ENCODE results near the gene CDH9.

CDH9 gene

DNA sequence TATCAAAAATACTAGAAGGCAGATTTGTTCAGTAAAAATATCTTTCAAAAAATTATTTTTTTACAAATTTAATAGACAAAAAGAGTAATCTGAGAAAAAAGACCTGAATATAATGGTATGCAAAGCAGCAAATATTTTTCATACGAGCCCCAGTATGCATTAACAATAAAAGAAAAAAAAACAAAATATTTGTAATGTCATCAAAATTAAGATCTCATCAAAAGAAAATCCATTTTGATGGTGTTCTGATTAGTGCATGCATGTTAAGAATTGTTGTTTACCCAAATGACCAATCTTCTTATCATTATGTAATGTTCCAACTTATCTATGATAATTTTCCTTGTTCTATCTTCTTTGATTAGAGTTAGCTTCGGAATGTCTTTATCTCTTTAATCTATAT, 106.1 kb downstream of the CDH9 start:
- CTCF ChIA-PET = no interaction called here
- no peak for TF ChIP-seq L3MBTL2 (conservative IDR thresholded peaks at IDR 0.05)
- no peak for TF ChIP-seq PKNOX1 (IDR thresholded peaks at IDR 0.05)
- TF ChIP-seq LEF1 (IDR thresholded peaks at IDR 0.05; ENCODE audit: borderline replicate concordance) = no peak
- no peak for TF ChIP-seq HDGF (IDR thresholded peaks at IDR 0.05; ENCODE audit: borderline replicate concordance)
- no peak for TF ChIP-seq FOXK2 (IDR thresholded peaks at IDR 0.05)
- TF ChIP-seq ELF4 (IDR thresholded peaks at IDR 0.05) = no peak
- no peak for TF ChIP-seq NFRKB (IDR thresholded peaks at IDR 0.05)
- TF ChIP-seq SUZ12 (IDR thresholded peaks at IDR 0.05) = no peak
- TF ChIP-seq BHLHE40 (IDR thresholded peaks at IDR 0.05; ENCODE audit: borderline replicate concordance) = no peak
- TF ChIP-seq ZNF384 (IDR thresholded peaks at IDR 0.05) = no peak
- TF ChIP-seq CTBP1 (IDR thresholded peaks at IDR 0.05; ENCODE audit: borderline replicate concordance) = no peak
- TF ChIP-seq TARDBP (IDR thresholded peaks at IDR 0.05) = no peak
- no peak for TF ChIP-seq FOXM1 (IDR thresholded peaks at IDR 0.05; ENCODE audit: borderline replicate concordance)
- no peak for TF ChIP-seq ARNT (IDR thresholded peaks at IDR 0.05)
- TF ChIP-seq SP1 (IDR thresholded peaks at IDR 0.05) = no peak
- TF ChIP-seq FOXA1 (IDR thresholded peaks at IDR 0.05) = no peak
- POLR2A ChIA-PET = no interaction called here

DNA sequence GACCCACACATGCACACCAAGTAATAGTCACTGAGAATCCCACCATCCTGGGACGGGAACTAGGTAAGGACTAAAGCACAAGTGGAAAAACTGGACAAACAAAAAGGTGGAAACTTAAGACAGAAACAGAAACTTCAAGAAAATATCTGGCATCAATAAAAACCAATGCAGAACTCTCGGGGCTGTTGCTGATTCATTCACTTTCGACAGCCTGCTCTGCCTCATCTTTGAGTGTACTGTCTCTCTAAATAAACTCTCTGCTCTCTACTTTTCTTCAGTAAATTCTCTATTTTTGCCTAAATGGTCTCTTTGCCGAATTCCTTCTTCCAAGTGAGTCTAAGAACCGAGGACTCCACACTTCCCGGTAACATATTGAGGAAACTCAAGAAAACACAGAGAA, 116.9 kb downstream of the CDH9 start:
- DNase-seq (ENCODE audit: extremely low spot score) = no peak
- ChIA-PET POLR2A (no interaction called here), CTCF (no interaction called here)
- TF ChIP-seq ELF4 (IDR thresholded peaks at IDR 0.05) = no peak
- TF ChIP-seq SP1 (IDR thresholded peaks at IDR 0.05) = no peak
- no peak for TF ChIP-seq FOXK2 (IDR thresholded peaks at IDR 0.05)
- TF ChIP-seq CTBP1 (IDR thresholded peaks at IDR 0.05; ENCODE audit: borderline replicate concordance) = no peak
- no peak for TF ChIP-seq ZNF384 (IDR thresholded peaks at IDR 0.05)
- TF ChIP-seq PKNOX1 (IDR thresholded peaks at IDR 0.05) = no peak
- no peak for TF ChIP-seq LEF1 (IDR thresholded peaks at IDR 0.05; ENCODE audit: borderline replicate concordance)
- TF ChIP-seq L3MBTL2 (conservative IDR thresholded peaks at IDR 0.05) = no peak
- no peak for TF ChIP-seq TARDBP (IDR thresholded peaks at IDR 0.05)
- no peak for TF ChIP-seq NFRKB (IDR thresholded peaks at IDR 0.05)
- TF ChIP-seq BHLHE40 (IDR thresholded peaks at IDR 0.05; ENCODE audit: borderline replicate concordance) = no peak
- TF ChIP-seq FOXA1 (IDR thresholded peaks at IDR 0.05) = no peak
- no peak for TF ChIP-seq HDGF (IDR thresholded peaks at IDR 0.05; ENCODE audit: borderline replicate concordance)
- TF ChIP-seq SUZ12 (IDR thresholded peaks at IDR 0.05) = no peak
- no peak for TF ChIP-seq ARNT (IDR thresholded peaks at IDR 0.05)
- no peak for TF ChIP-seq FOXM1 (IDR thresholded peaks at IDR 0.05; ENCODE audit: borderline replicate concordance)

More for the DNA sequence above, 106.1 kb downstream of the CDH9 start:
- no peak for DNase-seq (ENCODE audit: extremely low spot score)

- TF ChIP-seq HDGF (IDR thresholded peaks at IDR 0.05; ENCODE audit: borderline replicate concordance) = no peak
- TF ChIP-seq SUZ12 (IDR thresholded peaks at IDR 0.05) = no peak
- TF ChIP-seq PKNOX1 (IDR thresholded peaks at IDR 0.05) = no peak
- TF ChIP-seq LEF1 (IDR thresholded peaks at IDR 0.05; ENCODE audit: borderline replicate concordance) = no peak
- no peak for TF ChIP-seq CTBP1 (IDR thresholded peaks at IDR 0.05; ENCODE audit: borderline replicate concordance)
- TF ChIP-seq BHLHE40 (IDR thresholded peaks at IDR 0.05; ENCODE audit: borderline replicate concordance) = no peak
- no peak for TF ChIP-seq TARDBP (IDR thresholded peaks at IDR 0.05)
- TF ChIP-seq NFRKB (IDR thresholded peaks at IDR 0.05) = no peak
- TF ChIP-seq FOXM1 (IDR thresholded peaks at IDR 0.05; ENCODE audit: borderline replicate concordance) = no peak
- ChIA-PET CTCF (no interaction called here), POLR2A (no interaction called here)
- DNase-seq (ENCODE audit: extremely low spot score) = no peak
Measured at GRCh38 chr5:26903469-26903868, 134.9 kb downstream of the CDH9 start.

GRCh38 chr5:26894719-26895263, 143.6 kb downstream of the CDH9 start:
- TF ChIP-seq BHLHE40 (IDR thresholded peaks at IDR 0.05; ENCODE audit: borderline replicate concordance) (no peak), SUZ12 (IDR thresholded peaks at IDR 0.05) (no peak), CTBP1 (IDR thresholded peaks at IDR 0.05; ENCODE audit: borderline replicate concordance) (no peak), FOXA1 (IDR thresholded peaks at IDR 0.05) (no peak), TARDBP (IDR thresholded peaks at IDR 0.05) (no peak), ZNF384 (IDR thresholded peaks at IDR 0.05) (no peak), FOXK2 (IDR thresholded peaks at IDR 0.05) (no peak), NFRKB (IDR thresholded peaks at IDR 0.05) (no peak), ELF4 (IDR thresholded peaks at IDR 0.05) (no peak), SP1 (IDR thresholded peaks at IDR 0.05) (no peak), HDGF (IDR thresholded peaks at IDR 0.05; ENCODE audit: borderline replicate concordance) (no peak), PKNOX1 (IDR thresholded peaks at IDR 0.05) (no peak), ARNT (IDR thresholded peaks at IDR 0.05) (no peak), LEF1 (IDR thresholded peaks at IDR 0.05; ENCODE audit: borderline replicate concordance) (no peak), L3MBTL2 (conservative IDR thresholded peaks at IDR 0.05) (no peak), FOXM1 (IDR thresholded peaks at IDR 0.05; ENCODE audit: borderline replicate concordance) (no peak)
- ChIA-PET CTCF (interaction anchor here (0.6 to 0.7 kb wide), 2 partner anchors 11 to 80 kb away, joined by 3 read pairs; no protein-coding TSS in a partner anchor), POLR2A (no interaction called here)
- DNase-seq (ENCODE audit: extremely low spot score) = no peak

DNA sequence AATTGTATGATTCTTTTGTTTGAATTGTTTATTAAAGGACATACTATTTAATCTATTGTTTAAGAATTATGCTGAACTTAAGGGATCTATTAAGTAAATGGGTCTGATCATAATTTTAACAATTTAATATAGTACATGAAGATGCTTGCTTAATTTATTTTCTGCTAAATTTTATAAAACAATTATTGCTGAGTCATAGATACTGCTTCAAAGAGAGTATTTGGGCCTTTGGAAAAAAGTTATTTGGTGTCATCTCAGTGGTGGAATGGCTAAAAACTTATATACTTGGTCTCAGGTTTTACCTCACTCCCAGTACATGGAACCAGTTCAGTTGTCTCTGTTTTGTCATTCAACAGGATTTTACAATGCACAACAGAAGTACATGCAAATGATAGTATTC, 145.3 kb downstream of the CDH9 start:
- ChIA-PET POLR2A (no interaction called here), CTCF (no interaction called here)
- TF ChIP-seq FOXM1 (IDR thresholded peaks at IDR 0.05; ENCODE audit: borderline replicate concordance) (no peak), SP1 (IDR thresholded peaks at IDR 0.05) (no peak), SUZ12 (IDR thresholded peaks at IDR 0.05) (no peak), PKNOX1 (IDR thresholded peaks at IDR 0.05) (no peak), ZNF384 (IDR thresholded peaks at IDR 0.05) (no peak), BHLHE40 (IDR thresholded peaks at IDR 0.05; ENCODE audit: borderline replicate concordance) (no peak)
- DNase-seq (ENCODE audit: extremely low spot score) = no peak

Data from HEK293T (cell line).